Neuron (in vitro differentiated cells): Measurements from ENCODE around the gene CTRB1.
"Not testable (repeated sequence)": the region's sequence is repeated elsewhere in the genome, so short reads cannot be mapped to it uniquely, and the experiment has no call there.

ENCODE experiments used
- H2AFZ ChIP-seq: one replicate; pipeline ENCODE4 v1.6.1; 2013; ENCODE audit warnings: low read depth, mild to moderate bottlenecking, inconsistent platforms, low read length, moderate library complexity
- H3K27me3 ChIP-seq: one replicate; pipeline ENCODE4 v1.6.1; 2013; ENCODE audit warnings: low read length; ENCODE audit not compliant: insufficient read depth
- H3K36me3 ChIP-seq: one replicate; pipeline ENCODE4 v1.6.1; 2013; ENCODE audit warnings: low read length; ENCODE audit not compliant: insufficient read depth
- H3K4me1 ChIP-seq: one replicate; pipeline ENCODE4 v1.6.1; 2013; ENCODE audit warnings: low read length; ENCODE audit not compliant: insufficient read depth
- H3K4me3 ChIP-seq: 2 replicates; pipeline ENCODE4 v1.5.1; 2013; ENCODE audit warnings: mild to moderate bottlenecking, low read length, moderate library complexity
- H3K9me3 ChIP-seq: one replicate; pipeline ENCODE4 v1.6.1; 2013; ENCODE audit warnings: low read length

Gene CTRB1

DNA sequence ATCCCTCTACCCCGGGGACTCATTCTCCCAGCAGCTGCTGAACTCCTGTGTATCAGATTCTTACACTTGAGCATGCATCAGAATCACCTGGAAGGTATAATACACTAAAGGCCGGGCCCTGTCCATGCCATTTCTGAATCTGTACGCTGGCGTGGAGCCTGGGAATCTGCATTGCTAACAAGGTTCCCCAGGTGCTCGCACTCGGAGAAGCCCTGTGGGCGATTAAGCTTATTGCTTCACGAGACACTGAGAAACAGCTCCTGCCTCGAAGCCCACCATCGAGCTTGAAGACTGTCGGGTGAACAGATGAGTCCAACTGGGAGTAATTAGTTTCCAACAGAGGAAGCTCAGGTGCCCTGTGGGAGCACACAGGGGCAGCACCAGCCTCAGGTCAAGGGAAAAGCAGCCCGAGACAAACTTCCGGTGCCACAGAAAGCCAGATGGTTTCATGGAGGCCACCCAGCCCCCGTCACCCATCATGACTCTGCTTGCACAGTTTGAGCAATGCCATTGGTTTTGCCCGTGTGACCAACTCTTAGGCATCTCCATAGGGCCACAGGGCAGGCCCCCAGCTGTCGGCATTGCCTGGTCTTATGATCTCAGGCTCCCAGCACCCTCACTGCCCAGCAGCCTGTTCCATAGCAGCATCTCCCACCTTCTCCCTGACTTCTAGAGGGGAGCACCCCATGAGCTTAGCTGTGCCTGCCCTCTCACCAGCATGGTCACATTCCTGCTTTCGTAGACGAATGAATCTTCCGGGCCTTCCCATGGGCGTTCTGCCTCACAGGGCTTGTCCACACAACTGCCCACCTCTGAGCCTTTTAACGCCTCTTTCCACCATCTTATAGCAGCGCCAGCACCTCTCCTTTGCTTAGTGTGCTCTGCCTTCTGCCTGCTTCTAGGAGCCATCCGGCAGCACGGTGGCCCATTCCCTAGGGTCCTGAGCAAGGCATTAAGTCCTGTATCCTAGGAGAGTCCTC lies 22.7 kb upstream of the CTRB1 start:
- Histone ChIP-seq H3K4me3 (no peak overlapping the region), H3K9me3 (peaks cover 8% of the 10 kb centered on the region), H3K27me3 (no peaks in the 10 kb centered on the region), H2AFZ (no peak overlapping the region), H3K4me1 (no peaks in the 10 kb centered on the region), H3K36me3 (no peaks in the 10 kb centered on the region)

DNA sequence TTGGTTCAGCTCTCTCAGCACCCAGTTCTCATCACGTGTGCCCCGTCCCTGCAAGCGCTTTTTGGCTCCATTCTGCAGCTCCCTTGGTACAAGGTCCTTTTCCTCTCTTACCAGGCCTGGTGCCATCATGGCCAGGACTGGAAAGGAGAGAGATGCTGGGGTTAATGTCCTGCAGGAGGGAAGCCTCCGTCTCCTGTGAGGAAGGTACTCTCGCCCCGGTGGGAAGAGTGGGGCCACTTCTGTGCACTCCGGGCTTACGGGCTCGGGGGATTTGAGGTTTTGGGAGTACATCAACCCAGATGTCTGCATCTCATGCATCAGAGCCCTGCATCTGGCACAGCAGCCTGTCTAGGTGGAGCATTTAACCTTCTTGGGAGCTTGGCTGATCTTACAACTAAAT lies 22.0 kb upstream of the CTRB1 start:
- Histone ChIP-seq H3K4me3 (no peak overlapping the region), H2AFZ (no peak overlapping the region), H3K9me3 (peaks cover 7% of the 10 kb centered on the region), H3K27me3 (no peaks in the 10 kb centered on the region), H3K4me1 (no peaks in the 10 kb centered on the region), H3K36me3 (no peaks in the 10 kb centered on the region)

DNA sequence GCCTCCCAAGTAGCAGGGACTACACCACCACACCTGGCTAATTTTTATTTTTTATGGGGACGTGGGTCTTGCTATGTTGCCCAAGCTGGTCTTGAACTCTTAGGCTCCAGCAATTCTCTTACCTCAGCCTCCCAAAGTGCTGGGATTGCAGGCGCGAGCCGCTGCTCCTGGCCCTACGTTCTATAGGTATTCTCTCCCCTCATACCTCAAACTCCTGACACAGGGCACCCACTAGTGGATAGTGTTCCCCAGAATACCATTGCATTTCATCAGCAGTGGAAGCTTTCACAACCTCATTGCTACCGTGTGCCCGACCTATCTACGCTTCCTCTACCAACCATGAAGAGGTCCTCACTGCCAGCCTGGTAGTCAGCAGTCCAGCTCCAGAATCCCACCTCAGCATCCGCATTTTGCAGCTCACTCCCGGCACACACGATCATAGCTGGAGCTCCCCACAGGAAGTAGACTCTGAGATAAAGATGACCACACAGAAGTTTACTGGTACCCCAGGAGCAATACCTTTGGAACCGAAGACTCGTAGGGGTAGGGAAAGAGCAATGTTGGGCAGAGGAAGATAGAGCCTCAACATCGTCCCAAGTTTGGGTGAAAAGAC lies 21.2 kb upstream of the CTRB1 start:
- Histone ChIP-seq H3K4me3 (no peak overlapping the region), H3K9me3 (peaks cover 5% of the 10 kb centered on the region), H3K27me3 (no peaks in the 10 kb centered on the region), H3K36me3 (no peaks in the 10 kb centered on the region), H3K4me1 (no peaks in the 10 kb centered on the region), H2AFZ (no peak overlapping the region)

DNA sequence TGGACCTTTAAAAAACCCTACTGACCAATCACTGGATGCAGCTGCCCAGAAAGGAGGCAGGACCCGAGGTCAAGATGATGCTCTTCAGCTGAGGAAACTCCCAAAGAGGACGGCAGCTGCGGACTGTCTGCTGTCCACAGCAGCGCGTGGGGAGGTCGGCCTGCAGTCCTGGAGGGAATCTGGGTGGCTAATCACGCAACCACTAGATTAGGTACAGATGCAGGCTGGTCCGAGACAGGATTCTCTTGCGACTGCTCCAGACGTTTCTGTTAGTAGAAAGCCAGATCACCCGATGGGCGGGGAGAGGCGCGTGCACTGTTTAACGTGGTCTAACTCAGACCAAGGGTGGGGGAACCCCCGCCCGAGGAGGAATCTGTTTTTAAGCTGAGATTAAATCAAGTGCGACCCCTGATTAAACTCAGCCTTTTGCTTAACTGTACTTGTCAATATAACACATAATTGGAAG lies 20.6 kb upstream of the CTRB1 start:
- Histone ChIP-seq H2AFZ (no peak overlapping the region), H3K27me3 (no peaks in the 10 kb centered on the region), H3K9me3 (peaks cover under 1% of the 10 kb centered on the region), H3K4me1 (no peaks in the 10 kb centered on the region), H3K36me3 (no peaks in the 10 kb centered on the region), H3K4me3 (no peak overlapping the region)

DNA sequence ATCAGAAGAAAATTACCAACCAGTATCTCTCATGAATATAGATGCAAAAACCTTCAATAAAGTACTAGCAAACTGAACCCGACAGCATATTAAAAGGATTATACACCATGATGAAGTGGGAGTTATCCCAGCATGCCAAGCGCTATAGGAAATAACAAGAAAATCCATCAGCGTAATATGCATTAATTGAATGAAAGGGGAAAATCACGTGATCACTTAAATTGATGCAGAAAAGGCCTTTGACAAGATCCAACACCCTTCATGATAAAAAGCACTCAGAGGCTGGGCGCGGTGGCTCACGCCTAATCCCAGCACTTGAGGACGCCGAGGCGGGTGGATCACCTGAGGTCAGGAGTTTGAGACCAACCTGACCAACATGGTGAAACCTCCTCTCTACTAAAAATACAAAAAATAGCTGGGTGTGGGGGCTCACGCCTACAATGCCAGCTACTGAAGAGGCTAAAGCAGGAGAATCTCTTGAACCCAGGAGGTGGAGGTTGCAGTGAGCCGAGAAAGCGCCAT lies 16.7 kb upstream of the CTRB1 start:
- Histone ChIP-seq H2AFZ (no peak overlapping the region), H3K4me1 (no peaks in the 10 kb centered on the region), H3K27me3 (no peaks in the 10 kb centered on the region), H3K4me3 (no peak overlapping the region), H3K36me3 (no peaks in the 10 kb centered on the region), H3K9me3 (no peaks in the 10 kb centered on the region)

DNA sequence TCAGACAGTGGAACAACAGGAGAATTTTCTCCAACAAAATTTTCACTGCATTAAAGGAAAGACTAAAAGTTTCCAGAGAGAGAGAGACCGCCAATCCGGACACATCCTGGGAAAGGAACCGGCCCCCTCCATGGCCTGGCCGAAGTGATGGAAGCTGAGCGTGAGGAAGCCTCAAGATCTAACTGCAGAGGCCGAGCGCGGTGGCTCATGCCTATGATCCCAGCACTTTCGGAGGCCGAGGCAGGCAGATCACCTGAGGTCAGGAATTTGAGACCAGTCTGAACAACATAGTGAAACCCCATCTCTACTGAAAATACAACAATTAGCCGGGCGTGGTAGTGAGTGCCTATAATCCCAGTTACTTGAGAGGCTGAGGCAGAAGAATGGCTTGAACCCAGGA lies 15.7 kb upstream of the CTRB1 start:
- Histone ChIP-seq H3K36me3 (no peaks in the 10 kb centered on the region), H3K4me1 (no peaks in the 10 kb centered on the region), H3K9me3 (no peaks in the 10 kb centered on the region), H3K27me3 (no peaks in the 10 kb centered on the region), H2AFZ (no peak overlapping the region), H3K4me3 (no peak overlapping the region)

DNA sequence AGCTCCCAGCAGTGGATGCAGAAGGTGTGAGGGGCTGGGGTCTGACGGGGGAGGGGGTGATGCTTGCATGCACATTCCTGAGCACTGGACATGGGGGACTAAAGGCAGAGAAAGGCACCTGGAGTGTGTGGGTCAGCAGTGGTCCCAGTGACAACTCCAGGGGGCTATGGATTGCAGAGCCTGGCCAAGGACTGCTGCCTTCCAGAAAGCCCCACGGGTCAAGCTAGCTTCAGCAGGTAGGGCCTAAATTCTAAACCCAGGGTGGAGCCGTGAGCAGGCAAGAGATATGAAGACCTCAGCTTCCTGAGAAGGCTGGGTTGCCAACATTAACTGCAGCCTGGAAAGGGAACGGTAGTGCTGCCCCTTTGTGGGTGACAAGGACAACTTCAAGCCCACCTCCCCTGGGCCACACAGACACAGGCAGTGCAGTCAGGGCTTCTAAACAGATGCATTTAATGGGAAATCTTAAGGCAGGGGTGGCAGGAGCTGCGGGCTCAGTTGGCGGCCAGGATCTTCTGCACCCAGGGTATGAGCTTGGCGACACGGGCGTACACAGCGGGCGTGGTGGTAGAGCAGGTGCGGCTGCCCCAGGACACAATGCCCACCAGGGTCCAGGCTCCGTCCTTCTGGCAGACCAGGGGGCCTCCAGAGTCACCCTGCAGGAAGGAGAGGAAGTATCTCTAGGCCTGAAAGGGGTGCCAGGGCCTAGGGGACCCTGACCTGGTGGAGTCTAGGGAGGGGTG lies 14.9 kb upstream of the CTRB1 start:
- H3K9me3 ChIP-seq, result no peaks in the 10 kb centered on the region
- no peak overlapping the region for H3K4me3 ChIP-seq
- H3K27me3 ChIP-seq, result no peaks in the 10 kb centered on the region
- no peaks in the 10 kb centered on the region for H3K4me1 ChIP-seq
- no peak overlapping the region for H2AFZ ChIP-seq
- H3K36me3 ChIP-seq, result no peaks in the 10 kb centered on the region

DNA sequence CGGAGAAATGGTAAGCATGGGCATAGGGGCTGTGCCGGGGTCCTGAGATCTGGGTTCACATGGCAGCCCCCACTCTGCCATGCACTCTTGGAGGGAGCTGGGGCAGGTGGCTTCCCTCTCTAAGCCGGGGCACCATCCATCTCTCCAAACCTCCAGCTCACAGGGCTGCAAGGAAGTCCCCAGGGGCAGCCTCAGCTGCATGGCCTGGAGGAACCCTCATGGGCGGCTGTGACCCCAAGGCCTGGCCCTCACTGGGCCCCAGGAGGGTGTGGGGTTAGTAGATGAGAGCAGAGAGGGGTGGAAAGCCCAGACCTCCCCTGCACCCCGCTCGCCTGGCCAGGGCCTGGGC lies 14.4 kb upstream of the CTRB1 start:
- Histone ChIP-seq H3K36me3 (no peaks in the 10 kb centered on the region), H3K4me3 (no peak overlapping the region), H3K9me3 (no peaks in the 10 kb centered on the region), H3K27me3 (no peaks in the 10 kb centered on the region), H3K4me1 (no peaks in the 10 kb centered on the region), H2AFZ (no peak overlapping the region)

DNA sequence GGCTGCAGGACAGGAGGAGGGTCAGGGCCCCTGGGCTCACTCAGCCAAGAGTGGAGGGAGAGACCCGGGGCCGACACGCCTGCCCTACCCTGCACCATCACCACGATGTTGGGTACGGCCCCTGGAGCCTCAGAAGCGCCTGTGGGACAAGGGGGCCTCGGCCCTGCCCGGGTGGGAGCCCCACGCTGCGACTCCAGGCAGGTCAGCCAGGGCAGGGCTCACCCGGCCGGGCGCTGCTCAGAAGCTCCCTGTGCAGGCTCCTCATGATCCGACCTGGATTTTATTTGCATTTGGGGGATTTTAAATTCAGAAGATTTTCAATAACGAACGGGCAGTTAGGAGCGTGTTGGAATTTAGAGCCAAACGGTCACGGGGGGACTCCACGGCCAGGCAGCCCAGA lies 13.9 kb upstream of the CTRB1 start:
- not testable (repeated sequence) for H2AFZ ChIP-seq, H3K4me3 ChIP-seq, H3K27me3 ChIP-seq, H3K4me1 ChIP-seq, H3K9me3 ChIP-seq, H3K36me3 ChIP-seq

DNA sequence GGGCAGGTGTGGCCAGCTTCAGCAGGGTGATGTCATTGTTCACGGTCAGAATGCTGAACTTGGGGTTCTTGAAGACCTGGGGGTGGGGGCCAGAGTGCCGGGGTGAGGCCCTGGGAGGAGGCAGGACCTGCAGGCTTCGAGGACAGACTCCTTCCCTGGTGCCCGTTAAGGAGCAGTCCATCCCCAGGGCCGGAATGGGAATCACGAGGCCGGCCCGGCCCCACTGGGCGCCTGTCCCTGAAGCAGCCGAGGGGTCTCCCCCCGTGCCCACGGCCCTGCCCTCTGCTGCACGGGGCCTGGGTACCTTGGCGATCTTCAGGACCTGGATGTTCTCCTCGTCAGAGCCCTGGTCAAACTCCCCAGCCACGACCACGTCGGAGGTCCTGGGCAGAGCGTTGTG lies 13.3 kb upstream of the CTRB1 start:
- not testable (repeated sequence) for H3K27me3 ChIP-seq, H3K4me3 ChIP-seq, H2AFZ ChIP-seq, H3K9me3 ChIP-seq, H3K4me1 ChIP-seq, H3K36me3 ChIP-seq

DNA sequence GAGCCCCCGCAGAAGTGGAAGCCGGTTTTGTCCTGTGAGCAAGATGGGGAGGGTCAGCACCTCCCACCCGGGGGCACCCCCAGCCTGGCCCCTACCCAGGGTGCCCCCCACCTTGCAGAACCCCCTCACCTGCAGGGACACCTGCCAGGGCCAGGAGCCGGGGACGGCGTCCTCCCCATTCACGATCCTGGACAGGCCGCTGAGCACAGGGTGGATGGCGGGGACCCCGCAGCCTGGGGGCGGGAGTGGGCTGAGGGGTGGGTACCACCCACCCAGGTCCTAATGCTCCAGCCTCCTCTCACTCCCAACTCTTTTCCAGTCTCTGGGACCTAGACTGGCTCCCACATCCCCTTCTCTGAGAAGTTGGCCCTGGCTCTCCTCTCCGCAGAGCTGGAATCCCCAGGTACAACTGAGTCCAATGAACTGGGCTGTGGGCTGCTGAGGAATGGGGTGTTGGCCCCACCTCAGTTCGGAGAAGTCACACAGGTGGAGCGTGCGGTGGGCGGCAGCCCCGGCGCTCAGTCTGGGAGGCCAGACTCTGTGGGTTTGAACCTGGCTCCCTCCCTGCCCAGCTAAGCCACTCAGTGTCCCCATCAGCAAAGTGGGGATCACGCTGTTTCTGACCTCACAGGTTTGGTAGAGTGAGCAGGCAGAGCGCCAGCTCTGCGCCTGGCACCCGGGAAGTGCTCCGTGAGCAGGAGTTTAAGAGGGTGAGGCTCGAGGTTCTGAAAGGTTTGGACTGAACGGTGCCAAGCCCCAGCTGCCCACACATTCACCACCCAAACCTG lies 12.6 kb upstream of the CTRB1 start:
- H3K27me3 ChIP-seq, result not testable (repeated sequence)

DNA sequence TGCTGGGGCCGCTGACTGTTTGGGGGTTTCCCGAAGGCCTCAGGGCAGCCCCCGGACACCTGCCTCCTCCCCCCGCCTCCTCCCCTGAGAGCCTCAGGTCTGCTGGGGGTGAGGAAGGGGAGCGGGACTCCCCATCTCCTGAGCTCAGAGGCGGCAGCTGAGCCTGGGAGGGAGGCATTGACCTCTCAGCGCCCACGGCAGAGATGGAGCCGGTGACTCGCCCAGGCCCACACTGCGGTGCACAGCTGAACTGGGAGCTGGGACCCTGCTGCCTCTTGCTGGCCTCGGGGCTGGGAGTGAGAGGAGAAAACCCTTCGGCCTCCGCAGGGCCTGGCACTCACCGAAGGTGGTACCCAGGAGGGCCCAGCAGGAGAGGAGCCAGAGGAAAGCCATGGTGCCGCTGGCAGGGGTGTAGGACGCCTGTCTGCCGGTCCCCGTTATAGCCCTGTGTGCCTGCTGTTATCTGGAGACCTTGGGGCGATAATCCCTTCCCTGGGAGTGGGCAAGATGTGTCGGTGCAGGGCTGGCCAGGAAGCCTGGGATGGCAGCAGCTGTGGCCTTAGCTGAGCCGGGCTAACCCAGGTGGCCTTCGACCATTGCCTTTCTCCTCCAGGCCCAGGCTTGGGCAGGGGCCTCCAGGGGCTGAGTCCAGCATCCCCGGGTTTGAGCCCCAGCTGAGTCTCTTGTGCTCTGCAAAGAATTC lies 11.9 kb upstream of the CTRB1 start, which contains the start of gene CTRB2:
Gene CTRB2 (minus strand): TSS at position 413 of the 703 bp plus-strand sequence. CDS start 20 bp downstream, at position 393.
- Histone ChIP-seq H2AFZ (no peak within 1 kb of the TSS), H3K27me3 (no peaks in the 10 kb centered on the region), H3K36me3 (no peaks in the 10 kb centered on the region)

More for the DNA sequence above, 12.6 kb upstream of the CTRB1 start:
- not testable (repeated sequence) for H3K4me3 ChIP-seq, H2AFZ ChIP-seq, H3K4me1 ChIP-seq, H3K36me3 ChIP-seq, H3K9me3 ChIP-seq

More for the DNA sequence above, 11.9 kb upstream of the CTRB1 start, which contains the start of gene CTRB2:
- H3K4me3 ChIP-seq, result no peak within 1 kb of the TSS
- no peaks in the 10 kb centered on the region for H3K9me3 ChIP-seq
- H3K4me1 ChIP-seq, result no peaks in the 10 kb centered on the region
